ENCODE measurements around the gene TMEM132A. TPM values are rescaled to one million over a fixed set of nuclear protein-coding genes. Genes with fewer than 3 reads are reported as not detected.

The TMEM132A gene
- total RNA-seq, 1 experiment from 2014 or later = 54.4 TPM

DNA sequence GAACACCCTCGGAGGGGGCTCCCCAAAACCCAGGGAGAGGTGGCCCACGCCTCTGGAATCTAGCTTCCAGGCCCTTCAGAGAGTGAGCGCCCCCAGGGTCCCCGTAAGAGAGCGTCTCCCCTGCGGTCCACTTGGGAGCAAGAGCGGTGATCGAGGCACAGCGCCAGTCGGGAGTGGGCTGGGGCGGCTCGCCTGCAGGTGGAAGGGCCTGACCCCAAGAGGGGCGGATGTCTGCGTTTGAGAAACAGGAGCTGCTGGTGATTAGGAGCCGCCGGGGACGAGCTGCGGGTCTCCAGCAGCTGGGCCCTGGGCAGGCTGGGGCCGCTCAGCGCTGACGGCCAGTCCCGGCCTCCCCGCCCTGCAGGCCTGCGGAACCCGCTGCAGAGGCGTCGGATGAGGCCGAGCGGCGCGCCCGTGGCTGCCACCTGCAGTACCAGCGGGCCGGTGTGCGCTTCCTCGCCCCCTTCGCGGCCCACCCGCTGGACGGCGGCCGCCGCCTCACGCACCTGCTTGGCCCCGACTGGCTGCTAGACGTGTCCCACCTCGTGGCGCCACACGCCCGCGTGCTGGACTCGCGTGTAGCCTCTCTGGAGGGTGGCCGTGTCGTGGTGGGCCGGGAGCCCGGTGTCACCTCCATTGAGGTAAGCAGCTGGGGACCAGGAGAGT, 10.0 kb downstream of the TMEM132A start:
- Histone ChIP-seq H3K4me1 (replicated peaks; ENCODE audit: insufficient read depth) (no peaks in the 10 kb centered on the region), H3K36me3 (ENCODE audit: low read depth) (no peaks in the 10 kb centered on the region), H3K9me2 (ENCODE audit: insufficient read depth) (no peaks in the 10 kb centered on the region), H3K27me3 (ENCODE audit: insufficient read depth, low read depth) (no peaks in the 10 kb centered on the region), H3K9me3 (ENCODE audit: insufficient read depth, low read depth) (no peaks in the 10 kb centered on the region), H3K4me3 (no peak overlapping the region), H2AFZ (no peak overlapping the region), H3K79me2 (ENCODE audit: low read depth) (no peaks in the 10 kb centered on the region), H3K4me2 (no peak overlapping the region), H3F3A (ENCODE audit: insufficient read depth, low read depth) (no peaks in the 10 kb centered on the region), H4K20me1 (ENCODE audit: insufficient read depth) (no peaks in the 10 kb centered on the region), H3K27ac (no peak overlapping the region)
- ChIA-PET POLR2A (ENCODE audit: unreplicated experiment) (no interaction called here), CTCF (no interaction called here)
- TF ChIP-seq EZH2 (IDR thresholded peaks at IDR 0.05; ENCODE audit: low read depth) (no peak), CTCF (conservative IDR thresholded peaks at IDR 0.05) (no peak)
- peak in 1 of 2 experiments; percentile 20 for DNase-seq
- no TSS peak for BruUV-seq (replicated peaks)
- intact Hi-C loops (cut with micrococcal nuclease; ENCODE audit: unreplicated experiment) = no loop called here

- BruUV-seq (replicated peaks) = no TSS peak
- TF ChIP-seq EZH2 (IDR thresholded peaks at IDR 0.05; ENCODE audit: low read depth) (no peak), CTCF (conservative IDR thresholded peaks at IDR 0.05) (no peak)
- no peak overlapping the region for H3K4me2 ChIP-seq
- no peak overlapping the region for H3K27ac ChIP-seq
- no peaks in the 10 kb centered on the region for H3K27me3 ChIP-seq (ENCODE audit: insufficient read depth, low read depth)
- peak in 1 of 2 experiments; percentile 30 for DNase-seq
- H3F3A ChIP-seq (ENCODE audit: insufficient read depth, low read depth) = 0 out of 2 replicates have a peak, but pooled peaks cover 2% of the 10 kb centered on the region
- H3K9me2 ChIP-seq (ENCODE audit: insufficient read depth) = no peaks in the 10 kb centered on the region
- no peaks in the 10 kb centered on the region for H3K9me3 ChIP-seq (ENCODE audit: insufficient read depth, low read depth)
- H3K79me2 ChIP-seq (ENCODE audit: low read depth) = no peaks in the 10 kb centered on the region
- intact Hi-C loops (cut with micrococcal nuclease; ENCODE audit: unreplicated experiment) = no loop called here
- no peak overlapping the region for H2AFZ ChIP-seq
- no peak overlapping the region for H3K4me3 ChIP-seq
- ChIA-PET CTCF (no interaction called here), POLR2A (ENCODE audit: unreplicated experiment) (no interaction called here)
- no peaks in the 10 kb centered on the region for H4K20me1 ChIP-seq (ENCODE audit: insufficient read depth)
- H3K4me1 ChIP-seq (replicated peaks; ENCODE audit: insufficient read depth) = no peaks in the 10 kb centered on the region
- H3K36me3 ChIP-seq (ENCODE audit: low read depth) = no peaks in the 10 kb centered on the region
These were observed 10.7 kb downstream of the TMEM132A start for GRCh38 chr11:60934790-60935605.

DNA sequence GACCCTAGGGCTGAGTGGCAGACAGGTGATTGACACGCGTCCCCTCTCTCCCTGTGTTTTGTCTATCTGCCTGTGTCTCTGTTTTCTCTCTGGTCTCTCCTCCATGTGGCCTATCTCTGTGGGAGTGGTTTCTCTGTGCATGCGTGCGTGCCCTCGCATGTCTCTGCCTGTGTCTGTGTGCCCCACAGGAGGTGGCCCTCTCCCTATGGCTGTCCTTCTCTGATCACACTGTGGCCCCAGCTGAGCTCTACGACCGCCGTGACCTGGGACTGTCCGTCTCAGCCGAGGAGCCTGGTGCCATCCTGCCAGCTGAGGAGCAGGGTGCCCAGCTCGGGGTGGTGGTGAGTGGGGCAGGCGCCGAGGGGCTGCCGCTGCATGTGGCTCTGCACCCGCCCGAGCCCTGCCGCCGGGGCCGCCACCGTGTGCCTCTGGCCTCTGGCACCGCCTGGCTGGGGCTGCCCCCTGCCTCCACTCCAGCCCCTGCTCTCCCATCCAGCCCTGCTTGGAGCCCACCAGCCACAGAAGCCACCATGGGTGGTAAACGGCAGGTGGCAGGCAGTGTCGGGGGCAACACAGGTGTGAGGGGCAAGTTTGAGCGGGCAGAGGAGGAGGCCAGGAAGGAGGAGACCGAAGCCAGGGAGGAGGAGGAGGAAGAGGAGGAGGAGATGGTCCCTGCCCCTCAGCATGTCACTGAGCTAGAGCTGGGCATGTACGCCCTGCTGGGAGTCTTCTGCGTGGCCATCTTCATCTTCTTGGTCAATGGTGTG, 11.6 kb downstream of the TMEM132A start:
- no peak overlapping the region for H3K27ac ChIP-seq
- 0 out of 2 replicates have a peak, but pooled peaks cover 4% of the 10 kb centered on the region for H3F3A ChIP-seq (ENCODE audit: insufficient read depth, low read depth)
- H3K4me1 ChIP-seq (replicated peaks; ENCODE audit: insufficient read depth) = no peaks in the 10 kb centered on the region
- no peaks in the 10 kb centered on the region for H4K20me1 ChIP-seq (ENCODE audit: insufficient read depth)
- H3K27me3 ChIP-seq (ENCODE audit: insufficient read depth, low read depth) = no peaks in the 10 kb centered on the region
- BruUV-seq (replicated peaks) = no TSS peak
- TF ChIP-seq EZH2 (IDR thresholded peaks at IDR 0.05; ENCODE audit: low read depth) = no peak
- TF ChIP-seq CTCF (conservative IDR thresholded peaks at IDR 0.05) = no peak
- ChIA-PET CTCF (no interaction called here), POLR2A (ENCODE audit: unreplicated experiment) (interaction anchor here (0.6 kb wide), 1 partner anchor 28 kb away, joined by 3 read pairs; no protein-coding TSS in a partner anchor)
- H3K9me2 ChIP-seq (ENCODE audit: insufficient read depth) = no peaks in the 10 kb centered on the region
- H3K4me3 ChIP-seq = no peak overlapping the region
- no peaks in the 10 kb centered on the region for H3K36me3 ChIP-seq (ENCODE audit: low read depth)
- peak in 1 of 2 experiments; percentile 10 for DNase-seq
- no peak overlapping the region for H2AFZ ChIP-seq
- H3K4me2 ChIP-seq = no peak overlapping the region
- intact Hi-C loops (cut with micrococcal nuclease; ENCODE audit: unreplicated experiment) = no loop called here
- H3K79me2 ChIP-seq (ENCODE audit: low read depth) = no peaks in the 10 kb centered on the region
- H3K9me3 ChIP-seq (ENCODE audit: insufficient read depth, low read depth) = no peaks in the 10 kb centered on the region

All from PC-9 (cell line).